DOHH2 (cell line): Measurements from ENCODE around the gene TADA2B.

Source experiments
- EZH2phosphoT487 ChIP-seq: fragments of 200-600 bp; sonication (generic); IDR thresholded peaks from 2 replicates; pipeline ENCODE4 v1.6.1; 2017; ENCODE audit warnings: borderline replicate concordance, mild to moderate bottlenecking, antibody characterized with exemption, low read length, moderate library complexity, mixed read lengths
- TF ChIP-seq, protein P1 (sequence below): fragments of 200-600 bp; sonication (generic); IDR thresholded peaks from one replicate; pipeline ENCODE4 v1.5.1; 2014; ENCODE audit warnings: antibody characterized with exemption, mild to moderate bottlenecking, low read depth, low read length; ENCODE audit not compliant: poor library complexity, severe bottlenecking

GRCh38 chr4:7016086-7016485 is 27.1 kb upstream of the TADA2B start:
- no peak for TF ChIP-seq EZH2phosphoT487
- TF ChIP-seq, protein P1, sequence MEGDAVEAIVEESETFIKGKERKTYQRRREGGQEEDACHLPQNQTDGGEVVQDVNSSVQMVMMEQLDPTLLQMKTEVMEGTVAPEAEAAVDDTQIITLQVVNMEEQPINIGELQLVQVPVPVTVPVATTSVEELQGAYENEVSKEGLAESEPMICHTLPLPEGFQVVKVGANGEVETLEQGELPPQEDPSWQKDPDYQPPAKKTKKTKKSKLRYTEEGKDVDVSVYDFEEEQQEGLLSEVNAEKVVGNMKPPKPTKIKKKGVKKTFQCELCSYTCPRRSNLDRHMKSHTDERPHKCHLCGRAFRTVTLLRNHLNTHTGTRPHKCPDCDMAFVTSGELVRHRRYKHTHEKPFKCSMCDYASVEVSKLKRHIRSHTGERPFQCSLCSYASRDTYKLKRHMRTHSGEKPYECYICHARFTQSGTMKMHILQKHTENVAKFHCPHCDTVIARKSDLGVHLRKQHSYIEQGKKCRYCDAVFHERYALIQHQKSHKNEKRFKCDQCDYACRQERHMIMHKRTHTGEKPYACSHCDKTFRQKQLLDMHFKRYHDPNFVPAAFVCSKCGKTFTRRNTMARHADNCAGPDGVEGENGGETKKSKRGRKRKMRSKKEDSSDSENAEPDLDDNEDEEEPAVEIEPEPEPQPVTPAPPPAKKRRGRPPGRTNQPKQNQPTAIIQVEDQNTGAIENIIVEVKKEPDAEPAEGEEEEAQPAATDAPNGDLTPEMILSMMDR: no peak
